Endothelial cell of umbilical vein (primary cell): ENCODE results near the gene TWIST2. TPM values are rescaled to one million over a fixed set of nuclear protein-coding genes. Genes with fewer than 3 reads are reported as not detected.

Source experiments
- BruUV-seq: library from RNA; stranded (reverse); fragments of 400-500 nt; replicated peaks from 2 replicates; lab custom pipeline; 2021; lab: Mats Ljungman, UMichigan
- CTCF ChIA-PET: fragments of 300-600, 350-600 bp; sonication (Branson Sonifier 250); formaldehyde crosslinking; loops from one replicate; lab custom pipeline; 2021; ENCODE audit warnings: antibody characterized with exemption, inconsistent platforms; lab: Charles Lee
- POLR2A ChIA-PET: fragments of 300-600, 350-600 bp; sonication (Branson Sonifier 250); formaldehyde crosslinking; loops from one replicate; lab custom pipeline; 2021; ENCODE audit warnings: antibody characterized with exemption, inconsistent platforms; lab: Charles Lee
- DNase-seq: peaks from one replicate; pipeline ENCODE4 v3.0.0-alpha.2; 2011; ENCODE audit warnings: low read depth, low spot score
- FAIRE-seq: peaks from 2 replicates; lab custom pipeline; 2011; peaks lifted over from hg19 to GRCh38; lab: Jason Lieb, UNC
- H2AFZ ChIP-seq: 2 replicates; pipeline ENCODE4 v1.6.0; 2012; ENCODE audit warnings: low read depth, low read length, control low read depth, inconsistent platforms
- H3K27ac ChIP-seq: 2 replicates; pipeline ENCODE4 v1.5.1; 2011; ENCODE audit warnings: low read depth, mild to moderate bottlenecking, control low read depth, low read length, moderate library complexity; ENCODE audit not compliant: insufficient read depth
- H3K27me3 ChIP-seq, 2 experiments: 2 replicates each; pipeline versions ENCODE4 v1.6.0 to v1.6.1; 2011; ENCODE audit warnings: low read length in 2 of 2, mixed read lengths in 1 of 2; ENCODE audit not compliant: control insufficient read depth in 2 of 2, insufficient read depth in 2 of 2
- H3K36me3 ChIP-seq, 2 experiments: 2 replicates in 1 of 2; 3 replicates in 1 of 2; pipeline ENCODE4 v1.5.1; 2011; ENCODE audit warnings: low read length in 2 of 2, mild to moderate bottlenecking in 1 of 2, moderate library complexity in 1 of 2; ENCODE audit not compliant: control insufficient read depth in 2 of 2, insufficient read depth in 2 of 2; ENCODE audit errors: extremely low read depth in 1 of 2
- H3K4me1 ChIP-seq: 3 replicates; pipeline ENCODE4 v1.5.1; 2011; ENCODE audit warnings: mild to moderate bottlenecking, low read length; ENCODE audit not compliant: control insufficient read depth, insufficient read depth; ENCODE audit errors: extremely low read depth
- H3K4me2 ChIP-seq: 2 replicates; pipeline ENCODE4 v1.6.1; 2011; ENCODE audit warnings: low read length, control low read depth, mixed read lengths; ENCODE audit not compliant: insufficient read depth
- H3K4me3 ChIP-seq, 3 experiments: fragments of 200-600 bp in 1 of 3; sonication (generic), shearing (Covaris generic) in 1 of 3; replicated peaks in 1 of 3; 2 replicates each; pipeline ENCODE4 v1.5.1; 2011 to 2016; ENCODE audit warnings: control low read depth in 3 of 3, low read length in 3 of 3, mild to moderate bottlenecking in 2 of 3, inconsistent platforms in 1 of 3, low read depth in 1 of 3, moderate library complexity in 1 of 3; ENCODE audit not compliant: insufficient read depth in 1 of 3
- H3K79me2 ChIP-seq: 2 replicates; pipeline ENCODE4 v1.6.0; 2012; ENCODE audit warnings: low read length, inconsistent platforms; ENCODE audit not compliant: control insufficient read depth, insufficient read depth
- H3K9ac ChIP-seq: replicated peaks from 2 replicates; pipeline ENCODE3; 2011; ENCODE audit warnings: low read length, control low read depth; ENCODE audit not compliant: insufficient read depth; ENCODE audit errors: extremely low read depth
- H3K9me1 ChIP-seq: replicated peaks from 3 replicates; pipeline ENCODE4 v1.6.0; 2011; ENCODE audit warnings: mild to moderate bottlenecking, low read length; ENCODE audit not compliant: control insufficient read depth, insufficient read depth; ENCODE audit errors: extremely low read depth
- H3K9me3 ChIP-seq: replicated peaks from 2 replicates; pipeline ENCODE4 v1.5.1; 2012; ENCODE audit warnings: low read length, inconsistent platforms; ENCODE audit not compliant: control insufficient read depth, insufficient read depth
- H4K20me1 ChIP-seq: replicated peaks from 2 replicates; pipeline ENCODE3; 2011; ENCODE audit warnings: mild to moderate bottlenecking, low read length; ENCODE audit not compliant: control insufficient read depth, insufficient read depth; ENCODE audit errors: extremely low read depth
- CTCF ChIP-seq, 2 donors: IDR thresholded peaks; 1 replicate in 1 of 2; 2 replicates in 1 of 2; pipeline ENCODE4 v1.5.1; 2011; ENCODE audit warnings: low read length in 2 of 2, mild to moderate bottlenecking in 2 of 2, moderate library complexity in 2 of 2, control low read depth in 1 of 2, inconsistent platforms in 1 of 2, low read depth in 1 of 2; ENCODE audit not compliant: insufficient read depth in 1 of 2; ENCODE audit errors: extremely low read depth in 1 of 2
- EZH2 ChIP-seq: IDR thresholded peaks from 2 replicates; pipeline ENCODE4 v1.6.1; 2012; ENCODE audit warnings: borderline replicate concordance, low read depth, mild to moderate bottlenecking, moderate library complexity, low read length, inconsistent platforms; ENCODE audit not compliant: severe bottlenecking
- FOS ChIP-seq: IDR thresholded peaks from 2 replicates; pipeline ENCODE4 v1.6.1; 2011; ENCODE audit warnings: mild to moderate bottlenecking, low read length, moderate library complexity, borderline replicate concordance; ENCODE audit not compliant: insufficient read depth
- GATA2 ChIP-seq: IDR thresholded peaks from 2 replicates; pipeline ENCODE4 v1.7.0; 2011; ENCODE audit warnings: low read depth, mild to moderate bottlenecking, moderate library complexity, mixed read lengths, low read length; ENCODE audit not compliant: insufficient read length, insufficient read depth
- JUN ChIP-seq: IDR thresholded peaks from 2 replicates; pipeline ENCODE4 v1.6.1; 2011; ENCODE audit warnings: borderline replicate concordance, low read depth; ENCODE audit not compliant: insufficient read length, insufficient read depth
- MAX ChIP-seq: IDR thresholded peaks from 2 replicates; pipeline ENCODE4 v1.6.1; 2011; ENCODE audit not compliant: insufficient read depth, insufficient read length
- MYC ChIP-seq: IDR thresholded peaks from one replicate; pipeline ENCODE4 v1.6.1; 2011; ENCODE audit warnings: mild to moderate bottlenecking, low read depth, low read length
- POLR2A ChIP-seq: IDR thresholded peaks from 2 replicates; pipeline ENCODE4 v1.6.1; 2012; ENCODE audit warnings: low read depth, mild to moderate bottlenecking, control low read depth, low read length
- POLR2AphosphoS5 ChIP-seq: IDR thresholded peaks from 2 replicates; pipeline ENCODE4 v1.6.1; 2012; ENCODE audit warnings: low read depth, mild to moderate bottlenecking, control low read depth, low read length, moderate library complexity; ENCODE audit not compliant: insufficient read depth
- dilution Hi-C: fragments of 300-500 bp; cut with MboI; formaldehyde crosslinking; loops from one replicate; pipeline ENCODE4 v1.15.0; 2019; ENCODE audit warnings: low sequenced_read_pairs; ENCODE audit not compliant: extremely low pct_ligation_motif_present
- intact Hi-C: fragments of 100-400 bp; cut with micrococcal nuclease; formaldehyde crosslinking; loops from one replicate; pipeline ENCODE4 v1.10.0; 2022
- polyA plus RNA-seq, 4 experiments: library from polyadenylated mRNA; depleted of rRNA in 3 of 4; stranded (reverse) in 3 of 4; unstranded in 1 of 4; fragments of >200 nt; gene quantifications; 2 replicates each; pipeline versions ENCODE4 v1.2.1 to v1.2.3, GENCODE V29; 2011 to 2012; ENCODE audit warnings: missing spikeins in 1 of 4
- total RNA-seq: library from RNA; stranded (reverse); gene quantifications from 2 replicates; pipeline ENCODE4 v1.2.3, GENCODE V29; 2021

The TWIST2 gene
- total and polyA plus RNA-seq, 2 donors (not counting 3 experiments of a cell fraction or from before 2014, with no cell fraction given), result 2.3 to 3.4 TPM

- no peak for TF ChIP-seq CTCF (IDR thresholded peaks at IDR 0.05; ENCODE audit: extremely low read depth in 1 of 2, insufficient read depth in 1 of 2, low read depth in 1 of 2, low read length in 2 of 2)
- DNase-seq, result no peak
- ChIA-PET POLR2A (no interaction called here), CTCF (interaction anchor here (1.0 to 2.8 kb wide), 12 partner anchors 12 to 363 kb away, joined by 3 to 24 read pairs (median 7); no protein-coding TSS in a partner anchor)
- dilution Hi-C loops (no loop called here), intact Hi-C loops (no loop called here)
- Histone ChIP-seq H3K27me3 (no peaks in the 10 kb centered on the region), H3K4me3 (no peak overlapping the region), H2AFZ (no peak overlapping the region), H3K9ac (no peak overlapping the region), H3K4me1 (no peaks in the 10 kb centered on the region), H3K79me2 (no peaks in the 10 kb centered on the region), H3K9me3 (no peaks in the 10 kb centered on the region), H4K20me1 (no peaks in the 10 kb centered on the region), H3K4me2 (no peak overlapping the region), H3K27ac (no peak overlapping the region), H3K9me1 (no peaks in the 10 kb centered on the region), H3K36me3 (no peaks in the 10 kb centered on the region)
- BruUV-seq, result no TSS peak
- no peak for FAIRE-seq
Measured at GRCh38 chr2:238875471-238876231, 27.8 kb downstream of the TWIST2 start.

- no peak for DNase-seq
- Histone ChIP-seq H3K9me3 (no peaks in the 10 kb centered on the region), H3K4me2 (no peak overlapping the region), H2AFZ (no peak overlapping the region), H3K36me3 (no peaks in the 10 kb centered on the region), H3K27ac (no peak overlapping the region), H3K9me1 (no peaks in the 10 kb centered on the region), H3K79me2 (no peaks in the 10 kb centered on the region), H3K4me1 (no peaks in the 10 kb centered on the region), H3K9ac (no peak overlapping the region), H4K20me1 (no peaks in the 10 kb centered on the region), H3K27me3 (no peaks in the 10 kb centered on the region), H3K4me3 (no peak overlapping the region)
- intact Hi-C loops, result no loop called here
- ChIA-PET POLR2A (no interaction called here), CTCF (interaction anchor here (1.3 to 2.8 kb wide), 4 partner anchors 18 to 274 kb away, joined by 3 to 24 read pairs (median 10); no protein-coding TSS in a partner anchor)
- BruUV-seq, result no TSS peak
- FAIRE-seq, result no peak
- dilution Hi-C loops, result no loop called here
- TF ChIP-seq GATA2, result no peak
- TF ChIP-seq MYC, result no peak
- TF ChIP-seq EZH2, result no peak
- no peak for TF ChIP-seq POLR2A
- no peak for TF ChIP-seq JUN
- TF ChIP-seq MAX, result no peak
- TF ChIP-seq FOS, result no peak
- no peak for TF ChIP-seq POLR2AphosphoS5
- no peak for TF ChIP-seq CTCF (IDR thresholded peaks at IDR 0.05; ENCODE audit: extremely low read depth in 1 of 2, insufficient read depth in 1 of 2, low read depth in 1 of 2, low read length in 2 of 2)
Measured at GRCh38 chr2:238876232-238876630, 28.3 kb downstream of the TWIST2 start.
